GM19324 (cell line): ENCODE measurements around the gene TAF3.
A peak's percentile ranks its signal among the peaks of the same experiment; 100 is the strongest.
"Not testable (repeated sequence)": the region's sequence is repeated elsewhere in the genome, so short reads cannot be mapped to it uniquely, and the experiment has no call there.

ENCODE experiments used
- ATAC-seq: cut with Tn5 transposase; IDR thresholded peaks from one replicate; pipeline ENCODE4 v1.9.1; 2021; ENCODE audit warnings: mild to moderate bottlenecking, moderate library complexity; ENCODE audit not compliant: unreplicated experiment, low FRiP score

TAF3 gene

DNA sequence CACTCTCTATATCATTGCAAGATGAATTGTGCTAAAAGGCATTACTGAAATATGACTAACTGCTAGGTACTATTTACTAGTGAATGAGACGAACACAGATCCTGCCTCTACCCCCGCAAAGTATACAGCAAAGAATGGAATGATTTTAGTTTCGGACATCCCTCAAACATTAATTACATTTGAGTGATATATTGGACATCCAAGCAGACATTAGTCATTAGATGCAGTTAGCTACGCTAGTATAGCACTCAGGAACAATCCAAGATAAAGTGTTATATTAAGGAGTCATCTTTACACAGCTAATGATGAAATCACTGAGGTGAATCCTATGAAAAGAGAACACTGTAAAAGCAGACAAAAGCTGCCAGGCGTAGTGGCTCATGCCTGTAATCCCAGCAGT is 7.3 kb upstream of the TAF3 start:
- no peak for ATAC-seq

DNA sequence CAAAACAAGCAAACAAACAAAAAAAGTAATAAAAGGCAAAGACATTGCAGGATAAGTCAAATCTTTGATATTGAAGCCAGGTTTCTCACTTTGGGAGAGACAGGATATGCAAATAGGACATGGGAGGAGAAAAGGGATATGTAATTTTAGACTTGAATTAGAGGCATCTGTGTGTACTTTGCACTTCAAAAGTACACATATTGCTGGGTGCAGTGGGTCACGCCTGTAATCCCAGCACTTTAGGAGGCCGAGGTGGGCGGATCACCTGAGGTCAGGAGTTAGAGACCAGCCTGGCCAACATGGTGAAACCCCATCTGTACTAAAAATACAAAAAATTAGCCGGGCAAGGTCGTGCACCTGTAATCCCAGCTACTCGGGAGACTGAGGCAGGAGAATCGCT is 6.6 kb upstream of the TAF3 start:
- not testable (repeated sequence) for ATAC-seq

DNA sequence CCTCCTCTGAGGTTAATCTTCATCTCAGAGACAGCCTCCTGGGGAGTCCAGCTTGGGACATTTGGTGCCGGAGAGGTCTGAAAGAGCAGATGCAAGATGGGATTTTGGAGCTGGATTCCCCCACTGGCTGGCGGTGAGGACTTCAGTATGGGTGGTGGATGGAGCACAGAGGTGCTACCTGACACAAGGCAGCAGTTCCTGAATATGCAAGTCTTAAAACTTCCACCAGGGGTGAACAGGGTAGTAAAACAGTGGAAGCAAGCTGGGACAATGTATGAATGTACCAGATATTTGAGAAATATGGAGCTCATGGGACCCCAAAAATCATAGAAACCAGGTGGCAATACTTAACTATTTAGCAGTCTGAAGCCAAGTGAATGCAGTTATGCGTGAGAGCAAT is 4.8 kb upstream of the TAF3 start:
- no peak for ATAC-seq

DNA sequence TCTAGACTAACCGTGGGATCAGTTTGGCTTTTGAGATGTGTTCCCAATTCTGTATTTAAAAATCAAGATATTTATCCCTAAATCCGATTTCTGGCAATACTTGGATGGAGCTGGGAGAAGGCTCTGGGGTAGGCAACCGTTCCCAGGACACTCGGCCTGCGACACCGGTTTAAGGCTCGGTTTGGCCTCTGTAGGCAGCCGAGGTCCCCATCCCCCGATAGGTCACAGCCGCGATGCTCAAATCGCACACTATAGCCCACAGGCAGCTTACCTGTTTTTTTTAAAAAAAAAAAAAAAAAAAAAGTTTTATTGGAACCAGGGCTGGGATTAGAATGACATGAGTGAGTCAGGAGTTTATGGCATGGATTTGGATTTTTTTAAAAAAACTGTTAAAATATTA is 729 bp upstream of the TAF3 start:
- ATAC-seq, result no peak

DNA sequence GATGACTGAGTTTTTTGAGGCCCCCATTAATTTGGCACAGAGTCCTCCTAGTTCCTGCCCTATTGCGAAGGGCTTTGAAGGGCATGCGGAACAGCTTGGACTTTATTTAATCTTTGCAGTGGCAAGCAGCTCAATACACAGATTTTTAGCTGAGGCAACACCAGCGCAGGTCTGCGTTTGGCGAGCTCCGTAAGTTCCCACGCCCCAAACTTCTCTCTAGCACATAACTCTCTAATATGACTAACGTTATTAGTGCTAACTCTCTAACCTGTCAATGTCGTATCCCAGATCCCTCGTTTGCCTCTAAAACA is 366 bp upstream of the TAF3 start:
- ATAC-seq, result no peak

DNA sequence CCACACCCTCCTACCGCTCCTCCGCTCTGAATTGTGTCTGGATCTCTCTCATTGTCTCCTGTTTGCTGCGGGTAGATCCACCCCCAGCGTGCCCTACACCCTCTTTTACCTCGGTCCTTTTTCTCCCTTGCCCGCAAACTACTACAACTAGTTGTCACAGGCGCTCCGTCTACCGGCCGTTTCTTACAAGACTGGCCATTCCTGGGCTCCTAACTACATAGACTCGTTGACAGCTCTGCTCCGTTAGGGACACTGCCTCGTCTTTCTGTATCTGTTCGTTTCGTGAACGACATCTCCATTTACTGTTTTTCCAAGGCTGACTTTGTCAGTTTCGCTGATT is 786 bp downstream of the TAF3 start:
- peak; percentile 38 for ATAC-seq

DNA sequence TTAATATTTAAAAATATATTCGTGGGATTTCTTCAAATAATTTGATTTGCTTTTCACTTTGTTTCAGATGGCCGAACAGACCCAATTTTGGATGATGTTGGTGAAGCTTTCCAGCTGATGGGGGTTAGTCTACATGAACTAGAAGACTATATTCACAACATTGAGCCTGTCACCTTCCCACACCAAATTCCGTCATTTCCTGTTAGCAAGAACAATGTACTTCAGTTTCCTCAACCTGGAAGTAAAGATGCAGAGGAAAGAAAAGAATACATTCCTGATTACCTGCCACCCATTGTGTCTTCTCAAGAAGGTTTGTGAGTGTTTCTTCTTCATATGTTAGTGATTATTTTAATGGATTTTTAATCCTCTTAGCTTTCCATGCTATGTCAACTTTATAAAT is 5.9 kb downstream of the TAF3 start:
- ATAC-seq, result no peak

DNA sequence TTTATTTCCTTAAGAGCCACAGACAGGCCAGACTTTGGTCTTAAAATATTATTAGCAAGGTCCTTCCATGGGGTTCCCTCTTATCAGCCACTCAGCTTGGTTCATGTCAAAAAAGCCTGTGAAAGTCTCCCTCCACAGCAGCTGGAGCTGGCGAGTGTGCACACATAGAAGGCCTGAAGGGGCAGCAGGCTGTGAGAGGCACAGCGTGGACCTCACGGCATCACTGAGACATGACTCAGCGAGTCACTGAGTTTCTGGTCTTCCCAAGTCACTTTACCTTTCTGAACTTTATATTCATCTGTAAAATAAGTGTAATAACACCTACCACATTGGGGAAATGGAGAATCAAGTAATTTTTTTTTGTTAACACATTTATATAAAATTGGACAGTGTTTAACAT is 8.7 kb downstream of the TAF3 start:
- no peak for ATAC-seq

DNA sequence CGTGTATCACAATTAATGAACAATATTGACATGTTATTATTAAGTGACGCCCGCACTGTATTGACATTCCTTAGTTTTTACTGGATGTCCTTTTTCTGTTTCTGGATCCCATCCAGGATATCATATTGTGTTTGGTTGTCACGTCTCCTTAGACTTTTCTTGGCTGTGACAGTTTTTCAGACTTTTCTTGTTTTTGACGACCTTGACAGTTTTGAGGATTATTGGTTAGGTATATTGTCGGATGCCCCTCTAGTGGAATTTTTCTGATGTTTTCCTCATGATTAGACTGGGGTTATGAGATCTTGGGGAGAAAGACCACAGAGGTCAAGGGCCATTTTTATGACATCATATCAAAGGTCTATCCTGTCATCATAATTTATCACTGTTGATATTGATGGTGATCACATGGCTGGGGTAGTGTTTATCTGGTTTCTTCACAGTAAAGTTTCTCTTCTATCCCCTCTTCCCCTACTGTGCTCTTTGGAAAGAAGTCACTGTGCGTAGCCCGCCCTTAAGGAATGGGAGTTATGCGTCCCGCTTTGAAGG is 11.1 kb downstream of the TAF3 start:
- no peak for ATAC-seq

DNA sequence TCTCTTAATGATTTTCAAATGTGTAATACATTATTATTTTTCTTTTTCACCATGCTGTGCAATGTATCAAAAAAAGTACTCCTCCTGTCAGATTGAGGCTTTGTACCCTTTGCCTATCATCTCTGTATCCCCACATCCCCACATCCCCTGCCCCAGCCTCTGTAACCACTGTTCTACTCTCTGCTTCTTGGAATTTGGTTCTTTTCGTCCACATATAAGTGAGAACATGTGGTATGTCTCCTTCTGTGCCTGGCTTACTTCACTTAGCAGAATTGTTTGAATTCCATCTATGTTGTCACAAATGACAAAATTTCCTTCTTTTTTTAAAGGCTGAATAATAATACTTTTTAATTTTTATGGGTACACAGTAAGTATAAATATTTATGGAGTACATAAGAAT is 13.8 kb downstream of the TAF3 start:
- ATAC-seq, result no peak

DNA sequence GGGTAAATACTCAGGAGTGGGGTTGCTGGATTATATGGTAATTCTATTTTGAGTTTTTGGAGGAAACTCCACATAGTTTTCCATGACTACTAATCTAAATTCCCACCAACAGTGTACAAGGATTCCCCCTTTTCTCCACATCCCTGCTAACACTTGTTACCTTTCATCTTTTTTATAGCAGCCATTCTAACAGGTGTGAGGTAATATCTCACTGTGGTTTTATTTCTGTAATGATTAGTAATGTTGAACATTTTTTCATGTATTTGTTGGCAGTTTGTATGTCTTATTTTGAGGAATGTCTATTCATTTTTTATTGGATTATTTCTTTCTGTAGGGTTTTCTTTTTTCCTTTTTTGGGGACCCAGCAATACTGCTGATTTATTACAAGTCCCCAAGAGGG is 14.9 kb downstream of the TAF3 start:
- no peak for ATAC-seq

DNA sequence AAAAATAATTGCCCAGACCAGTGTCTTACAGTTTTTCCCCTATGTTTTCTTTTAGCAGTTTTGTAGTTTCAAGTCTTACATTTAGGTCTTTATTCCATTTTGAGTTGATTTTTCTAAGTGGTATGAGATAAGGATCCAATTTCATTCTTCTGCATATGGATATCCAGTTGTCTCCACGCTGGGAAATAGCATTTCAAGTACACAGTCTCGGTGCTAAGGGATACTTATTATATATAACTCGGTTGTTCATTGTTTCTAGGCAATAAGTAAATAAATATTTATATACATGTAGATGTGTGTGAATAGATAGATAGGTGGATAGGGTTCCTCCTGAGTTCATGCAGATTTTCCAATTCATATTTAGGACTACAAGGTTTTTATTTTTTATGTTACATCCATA is 16.0 kb downstream of the TAF3 start:
- ATAC-seq, result no peak

DNA sequence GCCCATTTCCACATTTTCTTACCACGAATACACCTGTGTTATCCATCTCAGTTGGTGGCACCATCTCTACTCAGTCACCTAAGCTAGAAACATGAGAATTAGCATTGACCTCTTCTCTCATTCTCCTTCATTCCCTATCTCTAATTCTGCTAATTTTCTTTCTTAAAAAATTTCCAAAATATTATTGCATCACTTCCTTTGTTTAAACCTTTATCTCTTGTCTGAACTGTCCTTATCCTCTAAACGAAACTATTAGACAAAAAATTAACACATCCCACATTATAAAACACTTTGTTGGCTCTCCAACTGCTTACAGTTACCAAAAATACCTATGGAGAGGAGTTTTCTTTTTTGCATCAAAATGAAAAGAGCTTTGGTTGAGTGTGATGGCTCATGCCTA is 18.3 kb downstream of the TAF3 start:
- no peak for ATAC-seq

DNA sequence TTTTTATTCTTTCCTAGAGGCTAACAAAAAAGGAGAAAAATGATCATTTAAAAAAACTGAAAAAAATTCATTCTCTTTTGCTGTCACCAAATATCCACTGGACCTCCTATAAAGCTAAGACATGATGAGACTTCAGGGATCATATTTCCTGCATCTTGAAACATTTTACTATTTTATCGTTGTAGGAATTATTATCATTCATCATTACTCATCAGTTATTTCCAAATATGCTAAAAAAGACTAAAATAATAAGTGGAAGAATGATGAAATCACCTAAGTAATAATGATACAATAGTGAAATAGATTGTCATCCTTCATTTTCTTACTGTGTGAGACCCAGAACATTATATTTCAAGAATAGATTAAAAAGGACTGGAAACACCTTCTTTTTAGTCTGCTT is 28.3 kb downstream of the TAF3 start:
- no peak for ATAC-seq

DNA sequence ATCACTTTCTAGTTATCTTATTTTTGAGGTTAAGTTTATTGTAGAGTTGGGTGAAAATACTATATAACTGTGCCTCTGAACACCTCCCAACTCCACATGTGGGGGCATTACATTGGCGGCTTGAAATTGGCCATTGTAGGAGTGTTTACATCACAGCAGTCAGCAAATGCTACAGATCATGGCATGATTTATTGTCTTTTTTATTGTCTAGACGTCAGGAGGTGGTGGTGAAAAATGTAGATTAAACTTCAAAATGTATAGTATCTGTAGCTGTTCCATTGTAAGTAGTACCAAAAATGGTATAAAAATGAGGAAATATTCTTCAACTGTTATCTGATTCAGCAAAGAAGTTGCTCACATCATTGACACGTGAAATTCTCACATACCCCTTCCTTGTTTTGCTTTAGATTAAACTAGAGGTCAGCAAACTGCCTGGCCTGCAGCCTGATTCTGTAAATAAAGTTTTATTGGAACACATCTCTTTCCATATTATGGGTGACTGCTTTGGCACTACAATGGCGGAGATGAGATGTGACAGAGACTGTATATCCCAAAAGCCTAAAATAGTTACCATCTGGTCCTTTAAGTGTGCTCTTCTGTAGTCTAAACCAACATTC is 35.0 kb downstream of the TAF3 start:
- no peak for ATAC-seq

DNA sequence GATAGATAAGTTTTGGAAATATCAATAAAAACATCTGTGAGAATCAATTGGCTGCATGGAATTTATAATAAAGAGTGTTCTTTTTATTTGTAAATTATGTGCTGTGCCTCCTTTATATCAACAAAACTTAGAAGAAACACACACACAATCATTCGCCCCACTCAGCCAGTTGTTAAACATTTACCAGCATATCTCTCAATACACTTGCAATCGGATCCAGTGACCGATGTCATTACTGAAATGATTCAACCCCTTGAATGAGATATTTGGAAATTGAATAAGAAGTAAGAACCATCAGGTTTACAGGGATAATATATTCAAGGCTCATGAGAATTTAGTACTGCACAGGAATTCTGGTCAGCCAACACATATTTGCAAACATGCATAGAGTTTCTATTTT is 35.6 kb downstream of the TAF3 start:
- no peak for ATAC-seq

DNA sequence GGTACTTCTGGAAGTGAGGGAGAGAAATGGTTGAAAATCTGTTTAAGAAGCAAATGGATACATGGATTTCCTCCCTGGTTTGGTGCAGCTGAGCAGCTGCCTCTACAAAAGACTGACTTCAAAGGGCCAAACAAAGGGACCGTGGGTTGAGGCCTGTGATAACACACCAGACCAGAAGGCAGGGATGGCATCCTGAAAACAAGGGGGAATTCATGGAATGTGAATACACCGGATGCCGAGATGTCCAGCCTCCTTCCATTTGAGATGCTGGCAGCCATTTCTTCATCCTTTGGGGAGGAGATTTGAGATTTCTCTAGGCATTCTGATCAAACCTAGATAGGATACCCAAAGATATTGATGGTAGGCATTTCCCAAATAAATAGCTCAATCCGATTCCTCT is 36.9 kb downstream of the TAF3 start:
- ATAC-seq, result no peak

DNA sequence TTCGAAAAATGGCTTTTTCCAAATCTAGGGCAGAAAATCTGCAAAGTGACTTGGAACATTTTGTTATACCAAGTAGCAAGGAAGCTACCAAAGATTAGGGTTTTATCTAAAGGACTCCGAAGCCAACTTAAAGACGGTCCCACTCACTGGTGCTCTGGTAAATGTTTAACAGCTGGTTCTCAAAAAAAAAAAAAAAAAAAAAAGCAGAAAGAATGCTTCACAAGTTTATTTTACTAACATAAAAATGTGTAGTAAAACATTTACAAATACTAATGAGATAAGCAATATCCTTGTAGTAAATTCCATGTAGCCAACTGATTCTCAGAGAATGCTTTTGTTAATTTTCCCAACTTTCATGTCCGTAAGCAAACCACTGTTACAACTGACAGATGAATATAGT is 38.4 kb downstream of the TAF3 start:
- no peak for ATAC-seq

DNA sequence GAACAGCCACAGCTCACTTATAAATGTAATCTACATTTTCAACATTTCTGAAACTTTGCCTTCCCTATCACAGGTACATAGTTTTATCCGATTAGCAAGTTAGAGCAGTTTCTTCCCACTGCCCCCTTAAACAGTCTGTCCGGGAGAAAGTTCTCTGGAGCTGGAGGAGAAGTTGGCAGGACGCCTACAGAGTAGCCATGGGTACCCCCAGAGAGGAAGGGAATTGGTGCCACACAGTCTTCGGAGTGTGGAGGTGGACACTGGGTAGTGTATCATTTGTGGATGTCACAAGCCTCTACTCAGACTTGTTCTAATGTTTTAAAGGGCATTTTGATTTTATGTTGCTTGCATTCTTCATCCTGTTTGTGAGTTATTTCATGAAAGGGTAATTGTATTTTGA is 39.0 kb downstream of the TAF3 start:
- ATAC-seq, result no peak

DNA sequence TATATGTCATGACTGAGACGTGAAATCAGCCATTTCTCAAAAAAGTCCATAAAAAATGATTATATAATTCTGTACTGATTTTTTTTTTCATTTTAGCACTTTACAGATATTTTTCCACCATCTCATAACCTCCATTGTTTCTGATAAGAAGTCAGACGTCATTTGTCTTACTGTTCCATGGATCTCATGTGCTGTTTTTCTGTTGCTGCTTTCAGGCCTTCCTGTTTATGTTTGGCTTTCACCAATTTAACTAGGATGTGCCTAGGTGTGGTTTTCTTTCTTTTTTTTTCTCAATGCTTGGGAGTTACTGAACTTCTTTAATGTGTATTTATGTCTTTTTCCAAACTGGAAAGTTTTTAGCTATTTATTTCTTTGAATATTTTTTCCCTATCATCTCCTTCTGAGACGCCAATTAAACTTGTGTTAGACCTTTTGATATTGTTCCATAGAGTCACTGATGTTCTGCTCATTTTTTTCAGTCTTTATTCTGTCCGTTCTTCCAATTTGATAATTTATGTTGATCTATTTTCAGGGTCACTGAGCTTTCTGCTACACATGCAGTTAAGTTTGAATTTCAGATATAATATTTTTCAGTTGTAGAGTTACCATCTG is 43.3 kb downstream of the TAF3 start:
- ATAC-seq, result no peak

DNA sequence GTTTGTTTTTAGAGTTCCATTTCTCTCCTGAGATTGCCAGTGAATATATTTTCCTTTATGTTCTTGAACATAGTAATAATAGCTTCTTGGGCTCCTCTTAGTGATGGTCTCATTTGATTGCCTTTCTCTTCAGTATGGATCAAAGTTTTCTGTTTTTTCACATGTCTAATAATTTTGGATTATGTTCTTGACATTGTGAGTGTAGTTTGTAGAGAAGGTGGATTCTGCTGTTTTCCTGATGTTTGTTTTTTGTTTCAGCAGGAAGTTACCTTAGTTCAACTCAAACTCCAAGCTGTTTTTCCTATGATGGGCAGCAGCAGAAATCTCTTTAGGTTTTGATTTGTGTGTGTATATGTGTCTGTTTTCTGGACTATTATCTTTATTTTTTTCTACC is 43.8 kb downstream of the TAF3 start:
- ATAC-seq, result no peak

DNA sequence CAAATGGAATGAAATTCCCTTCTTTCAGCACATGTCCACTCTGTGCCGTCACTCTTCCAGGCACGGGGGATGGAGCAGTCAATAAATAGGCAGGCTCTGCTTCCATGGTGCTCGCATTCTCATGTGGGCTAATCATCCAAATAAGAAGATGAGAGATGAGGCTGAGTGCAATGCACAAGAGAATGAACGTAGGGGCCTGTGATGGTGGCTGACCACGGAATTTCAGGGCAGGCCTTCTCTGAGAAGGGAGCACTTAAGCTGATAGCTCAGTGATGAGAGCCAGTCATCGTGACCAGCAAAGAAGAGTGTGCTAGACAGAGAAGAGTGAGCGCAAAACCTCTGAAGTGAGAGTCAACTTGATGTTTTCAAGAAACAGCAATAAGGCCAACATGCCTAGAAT is 47.9 kb downstream of the TAF3 start:
- no peak for ATAC-seq

DNA sequence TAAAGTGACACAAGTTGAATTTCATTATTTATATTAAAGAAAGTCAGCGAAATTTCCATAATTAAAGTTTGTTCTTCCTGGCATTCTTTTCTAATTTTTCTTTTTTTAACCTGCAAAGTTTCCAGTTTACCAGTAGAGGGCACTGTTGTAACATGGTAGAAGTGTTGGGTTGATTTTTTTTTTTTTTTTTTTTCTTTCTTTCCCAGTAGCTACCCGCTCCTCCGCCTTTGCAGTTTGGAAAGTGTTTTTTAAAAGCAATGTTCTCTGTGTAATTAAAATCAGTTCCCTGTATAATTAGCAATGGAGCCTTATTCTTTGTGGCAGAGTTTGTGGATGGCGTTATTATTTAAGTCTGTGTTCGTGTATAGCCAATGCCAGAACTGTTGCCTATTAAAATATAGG is 53.7 kb downstream of the TAF3 start:
- ATAC-seq, result no peak
